WI38 (cell line): ENCODE results near the gene SLC38A7.

Source experiments
- H3K4me3 ChIP-seq: 2 replicates; pipeline ENCODE4 v1.5.1; 2011; ENCODE audit warnings: low read depth, mild to moderate bottlenecking, control low read depth, low read length
- CTCF ChIP-seq: IDR thresholded peaks from 2 replicates; pipeline ENCODE4 v1.5.1; 2012; ENCODE audit warnings: low read depth, mild to moderate bottlenecking, control low read depth, low read length

Gene SLC38A7

GRCh38 chr16:58727796-58728568 lies 43.4 kb upstream of the SLC38A7 start:
- H3K4me3 ChIP-seq, result no peak overlapping the region
- no peak for TF ChIP-seq CTCF

DNA sequence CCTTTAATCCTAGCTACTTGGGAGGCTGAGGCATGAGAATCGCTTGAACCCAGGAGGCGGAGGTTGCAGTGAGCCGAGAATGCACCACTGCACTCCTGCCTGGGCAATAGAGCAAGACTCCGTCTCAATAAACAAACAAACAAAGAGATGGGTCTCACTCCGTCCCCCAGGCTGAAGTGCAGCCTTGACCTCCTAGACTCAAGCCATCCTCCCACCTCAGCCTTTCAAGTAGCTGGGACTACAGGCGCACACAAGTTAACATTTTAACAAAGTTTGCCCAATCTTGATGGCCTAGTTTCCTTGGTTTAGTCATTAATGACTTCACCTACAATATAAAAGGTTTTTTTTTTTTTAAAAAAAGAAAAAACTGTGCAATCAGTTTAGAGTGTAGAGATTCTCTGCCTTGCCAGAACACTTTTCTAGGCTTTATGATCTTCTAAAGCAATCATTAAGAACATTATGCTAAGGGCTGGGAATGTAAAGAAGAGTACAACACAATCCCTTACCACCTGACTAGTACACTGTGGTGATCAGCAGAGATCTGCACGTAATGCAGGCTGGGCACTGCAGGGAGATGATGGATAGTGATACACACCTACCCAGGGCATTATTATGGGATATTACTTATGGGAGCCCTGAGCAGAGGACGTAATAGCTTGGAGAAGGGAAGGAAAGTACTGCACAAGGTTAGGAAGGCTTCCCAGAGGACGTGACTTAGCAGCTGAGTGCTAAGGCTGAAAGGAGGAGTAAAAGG lies 42.6 kb upstream of the SLC38A7 start:
- TF ChIP-seq CTCF, result no peak

GRCh38 chr16:58723109-58723508 lies 38.5 kb upstream of the SLC38A7 start:
- no peak for TF ChIP-seq CTCF
- H3K4me3 ChIP-seq, result no peak overlapping the region

More for the DNA sequence above, 42.6 kb upstream of the SLC38A7 start:
- no peak overlapping the region for H3K4me3 ChIP-seq

- H3K4me3 ChIP-seq, result no peak overlapping the region
- TF ChIP-seq CTCF, result no peak
Observed at GRCh38 chr16:58717994-58718393, 33.4 kb upstream of the SLC38A7 start.

DNA sequence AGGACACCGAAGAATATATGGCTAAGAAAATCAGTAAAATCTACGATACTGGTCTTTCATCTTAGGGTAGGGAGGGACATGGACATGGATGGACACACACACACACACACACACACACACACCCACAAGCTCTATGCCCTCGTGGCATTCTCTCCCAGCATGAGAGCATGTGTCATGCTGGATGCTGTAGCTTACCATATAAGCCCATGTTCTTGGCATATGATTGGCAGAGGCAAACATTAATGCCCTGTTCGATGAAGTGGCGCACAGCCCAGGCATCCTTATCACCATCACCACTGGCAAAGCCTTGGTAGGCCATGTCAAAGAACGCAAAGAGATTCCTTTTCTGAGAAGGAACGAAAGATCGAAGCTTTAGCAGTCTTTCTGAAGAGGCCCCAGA lies 31.9 kb upstream of the SLC38A7 start:
- H3K4me3 ChIP-seq, result no peak overlapping the region
- no peak for TF ChIP-seq CTCF

DNA sequence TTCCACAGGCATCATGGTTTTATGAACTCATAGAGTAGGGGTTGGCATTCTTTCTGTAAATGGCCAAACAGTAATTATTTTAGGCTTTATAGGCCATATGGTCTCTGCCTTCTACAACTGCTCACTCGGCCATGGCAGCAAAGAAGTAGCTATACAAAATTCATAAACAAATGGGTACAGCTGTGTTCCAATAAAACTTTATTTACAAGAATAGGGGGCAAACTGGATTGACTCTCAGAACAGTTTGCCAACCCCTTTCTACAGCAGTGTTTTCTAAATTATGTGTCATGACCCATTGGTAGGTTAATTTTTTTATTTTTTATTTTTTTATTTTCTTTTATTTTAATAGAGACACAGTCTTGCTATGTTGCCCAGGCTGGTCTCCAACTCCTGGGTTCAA lies 29.2 kb upstream of the SLC38A7 start:
- H3K4me3 ChIP-seq, result no peak overlapping the region
- no peak for TF ChIP-seq CTCF

DNA sequence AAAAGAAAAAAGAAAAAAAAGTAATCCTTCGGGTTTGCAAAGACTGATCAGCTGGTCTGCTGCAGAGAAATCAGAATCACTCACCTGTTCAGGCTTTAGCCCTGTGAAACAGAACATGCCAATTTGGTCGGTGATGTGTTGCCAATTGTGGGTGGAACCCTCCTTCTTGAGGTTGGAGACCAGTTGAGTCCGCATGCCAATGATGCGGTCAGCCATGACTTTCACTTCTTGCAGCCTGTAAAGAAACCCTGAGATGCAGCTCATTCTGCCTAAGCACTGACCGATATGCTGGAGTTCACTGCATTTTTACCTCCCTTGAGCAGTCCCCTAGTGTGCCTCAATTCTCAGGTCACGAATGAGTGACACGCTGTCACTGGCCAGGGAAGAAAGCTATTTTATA lies 24.8 kb upstream of the SLC38A7 start:
- no peak overlapping the region for H3K4me3 ChIP-seq
- no peak for TF ChIP-seq CTCF
